Esophagus (tissue), 2 donors: ENCODE data around the gene MAPKAP1. TPM values are rescaled to one million over a fixed set of nuclear protein-coding genes. Genes with fewer than 3 reads are reported as not detected.

ENCODE experiments used
- H3K27ac ChIP-seq, 2 donors: one replicate each; pipeline ENCODE4 v1.5.1; 2013; ENCODE audit warnings: low read depth in 2 of 2, mild to moderate bottlenecking in 2 of 2, inconsistent platforms in 1 of 2, low read length in 1 of 2, moderate library complexity in 1 of 2
- H3K27me3 ChIP-seq, 2 donors: one replicate each; pipeline ENCODE4 v1.6.1; 2013; ENCODE audit warnings: low read length in 2 of 2, control low read depth in 1 of 2, mild to moderate bottlenecking in 1 of 2; ENCODE audit not compliant: insufficient read depth in 2 of 2, control insufficient read depth in 1 of 2
- H3K36me3 ChIP-seq, 2 donors: one replicate each; pipeline ENCODE4 v1.6.1; 2013; ENCODE audit warnings: low read length in 1 of 2; ENCODE audit not compliant: control insufficient read depth in 2 of 2, insufficient read depth in 2 of 2
- H3K4me1 ChIP-seq, 2 donors: one replicate each; pipeline ENCODE4 v1.6.1; 2013; ENCODE audit warnings: low read length in 1 of 2; ENCODE audit not compliant: control insufficient read depth in 2 of 2, insufficient read depth in 2 of 2
- H3K4me3 ChIP-seq, 2 donors: one replicate each; pipeline ENCODE4 v1.5.1; 2013; ENCODE audit warnings: low read length in 2 of 2, mild to moderate bottlenecking in 2 of 2, low read depth in 1 of 2, moderate library complexity in 1 of 2
- H3K9me3 ChIP-seq, 2 donors: one replicate each; pipeline ENCODE4 v1.6.1; 2013; ENCODE audit warnings: mild to moderate bottlenecking in 2 of 2, low read depth in 1 of 2, low read length in 1 of 2, moderate library complexity in 1 of 2; ENCODE audit not compliant: control insufficient read depth in 2 of 2, insufficient read depth in 1 of 2
- WGBS, 2 donors: extraction: QIAGEN DNeasy Blood & Tissue Kit; methylation state at CpG; one replicate each; pipeline ENCODE4 v1.1.7; 2013; 5-methylcytosine and 5-hydroxymethylcytosine counted together
- polyA plus RNA-seq, 2 donors: library from polyadenylated mRNA; stranded (reverse); fragments of 200-250 nt; gene quantifications; one replicate each; pipeline ENCODE4 v1.2.3, GENCODE V29; 2013
- donor health status: healthy with polysubstance abuse.
- donor health status: Bipolar disorder and iron deficiency.

The MAPKAP1 gene
- polyA plus RNA-seq, 2 donors = 41.4 to 49.4 TPM

DNA sequence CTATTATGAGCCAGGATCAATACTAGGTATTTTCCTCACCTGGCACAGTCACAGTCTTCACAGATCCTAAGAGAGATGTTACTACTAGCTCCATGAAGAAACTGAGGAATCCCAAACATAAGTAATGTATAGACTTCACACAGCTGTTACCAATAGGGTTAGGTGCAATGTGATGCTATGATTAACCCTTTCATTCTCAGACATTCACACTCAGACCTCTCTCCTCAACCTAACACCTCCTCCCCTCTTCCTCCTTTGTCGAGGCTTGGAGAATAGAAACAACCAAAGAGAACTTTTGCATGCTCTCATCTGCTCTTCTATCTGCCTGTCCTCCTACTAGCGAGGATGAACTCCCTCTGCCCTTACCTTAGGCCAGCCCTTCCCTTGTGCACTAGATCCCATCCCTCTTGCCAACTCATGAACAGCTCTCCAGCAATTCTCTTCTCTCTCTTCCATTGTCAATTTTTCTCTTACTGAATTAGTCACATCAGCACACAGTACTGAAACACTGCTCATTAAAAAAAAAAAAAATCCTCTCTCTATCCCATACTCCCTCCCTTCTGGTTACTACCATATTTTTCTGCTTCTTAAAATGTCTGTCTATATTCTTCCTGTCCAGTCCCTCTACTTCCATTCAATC, 47.7 kb downstream of the MAPKAP1 start:
- WGBS, 2 donors = 76 to 79% methylated on average over 2 of the region's 2 CpGs
- no peak overlapping the region for H3K27ac ChIP-seq
- no peaks in the 10 kb centered on the region for H3K27me3 ChIP-seq
- H3K4me1 ChIP-seq = no peaks in the 10 kb centered on the region
- H3K4me3 ChIP-seq = no peak overlapping the region
- H3K36me3 ChIP-seq = peaks cover 0 to 5% of the 10 kb centered on the region in 2 donors
- no peaks in the 10 kb centered on the region for H3K9me3 ChIP-seq

DNA sequence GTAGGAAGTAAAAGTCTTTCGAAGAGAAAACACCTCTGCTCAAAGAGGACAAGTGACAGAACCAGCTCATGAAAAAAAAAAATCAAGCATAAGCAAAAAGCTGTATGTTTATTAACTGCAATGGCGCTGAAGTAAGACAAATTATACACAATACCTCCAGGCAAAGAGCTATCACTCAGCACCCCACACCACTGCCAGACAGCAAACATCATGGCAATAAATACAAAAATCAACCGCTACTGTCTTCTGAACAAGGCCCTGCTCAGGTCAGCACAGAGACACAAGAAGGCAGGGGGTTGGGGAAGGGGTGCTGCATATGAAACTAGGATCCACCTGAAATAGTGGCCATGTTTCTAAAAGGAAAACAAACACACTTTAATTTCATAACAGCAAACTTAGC, 50.4 kb downstream of the MAPKAP1 start:
- Histone ChIP-seq H3K9me3 (no peaks in the 10 kb centered on the region), H3K36me3 (peaks cover 0 to 5% of the 10 kb centered on the region in 2 donors), H3K4me1 (no peaks in the 10 kb centered on the region), H3K27me3 (no peaks in the 10 kb centered on the region), H3K27ac (no peak overlapping the region), H3K4me3 (no peak overlapping the region)
- 83 to 85% methylated on average over 3 of the region's 3 CpGs for WGBS, 2 donors

DNA sequence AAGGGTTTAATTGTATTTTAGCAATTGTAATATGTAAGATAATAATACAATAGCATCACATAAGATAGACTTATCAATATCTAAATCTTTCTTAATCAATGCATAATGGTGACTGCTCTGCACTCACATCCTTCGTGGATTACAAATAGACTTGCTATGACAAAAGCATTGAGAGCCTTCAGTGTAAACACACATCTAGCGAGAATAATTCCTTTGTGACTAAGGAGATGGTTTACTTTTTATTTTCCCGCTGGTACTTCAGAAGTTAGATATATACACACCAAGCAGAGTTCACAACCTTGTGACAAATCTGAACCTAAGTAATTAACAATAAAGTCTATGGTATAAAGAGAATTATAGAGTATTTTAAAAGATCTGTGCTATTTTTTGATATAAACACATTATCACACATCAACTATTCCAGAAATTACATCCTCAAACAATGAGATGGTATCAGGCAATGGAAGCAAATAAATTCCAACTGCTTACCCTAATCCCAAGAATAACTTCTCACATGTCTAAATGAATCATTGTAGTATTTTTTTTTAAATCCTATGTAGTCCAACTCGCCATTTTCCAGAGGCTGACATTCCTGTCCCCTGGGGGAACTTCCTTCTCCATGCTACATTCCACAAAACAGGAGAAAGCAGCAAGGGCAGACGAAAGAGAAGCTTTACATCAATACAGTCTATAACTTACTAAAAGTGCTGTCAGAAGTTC, 51.2 kb downstream of the MAPKAP1 start:
- Histone ChIP-seq H3K36me3 (peaks cover 0 to 5% of the 10 kb centered on the region in 2 donors), H3K27me3 (no peaks in the 10 kb centered on the region), H3K4me3 (no peak overlapping the region), H3K27ac (no peak overlapping the region), H3K4me1 (no peaks in the 10 kb centered on the region), H3K9me3 (no peaks in the 10 kb centered on the region)
- WGBS, 2 donors = 70 to 74% methylated on average over 5 of the region's 5 CpGs

DNA sequence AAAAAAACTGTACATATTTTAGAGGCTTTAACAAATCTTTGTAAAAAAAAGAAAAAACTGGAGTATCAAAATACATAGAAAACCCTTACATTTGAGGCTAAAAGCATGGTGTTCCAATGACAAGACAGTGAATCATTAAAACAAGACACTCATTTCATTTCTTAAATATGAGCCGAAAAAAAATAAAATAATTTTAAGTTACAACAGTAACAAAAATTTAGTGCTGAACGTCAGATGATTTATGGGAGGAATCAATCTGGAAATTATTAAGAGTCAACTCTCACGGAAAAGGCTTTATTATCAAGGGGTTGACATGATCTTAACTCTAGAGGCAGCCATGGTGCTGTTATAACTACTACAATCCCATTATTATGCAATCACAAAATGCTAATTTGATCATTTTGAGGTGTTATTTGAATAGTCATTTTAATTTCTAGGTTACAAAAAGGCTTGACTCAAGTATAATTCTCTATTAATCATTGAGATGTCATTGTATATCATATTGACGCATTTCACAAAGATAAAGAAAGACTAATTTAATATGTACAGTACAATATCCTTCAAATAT, 51.9 kb downstream of the MAPKAP1 start:
- Histone ChIP-seq H3K9me3 (no peaks in the 10 kb centered on the region), H3K27me3 (no peaks in the 10 kb centered on the region), H3K4me3 (no peak overlapping the region), H3K36me3 (peaks cover 0 to 5% of the 10 kb centered on the region in 2 donors), H3K4me1 (no peaks in the 10 kb centered on the region), H3K27ac (no peak overlapping the region)
- WGBS, 2 donors = 95 to 96% methylated on average over 4 of the region's 4 CpGs

DNA sequence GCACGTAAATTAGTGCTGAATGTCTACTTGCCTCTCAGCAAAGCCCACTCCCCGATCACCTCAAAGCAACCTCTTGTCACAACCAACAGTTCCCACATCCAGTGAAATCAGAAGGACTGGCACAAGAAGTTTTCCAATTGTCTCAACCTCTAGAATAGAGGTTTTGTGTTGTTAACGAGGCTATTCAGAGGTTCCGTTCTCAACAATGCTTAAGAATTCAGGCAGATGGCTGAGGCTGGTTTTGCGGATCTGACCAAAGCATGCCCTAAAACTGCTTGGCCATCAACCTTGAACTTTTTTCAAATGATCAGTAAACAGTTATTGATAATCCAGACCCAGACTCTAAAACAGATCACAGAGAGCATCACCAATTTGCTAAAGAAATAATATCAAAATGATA, 52.9 kb downstream of the MAPKAP1 start:
- no peaks in the 10 kb centered on the region for H3K4me1 ChIP-seq
- H3K27me3 ChIP-seq = no peaks in the 10 kb centered on the region
- H3K9me3 ChIP-seq = no peaks in the 10 kb centered on the region
- H3K27ac ChIP-seq = no peak overlapping the region
- H3K36me3 ChIP-seq = peaks cover 0 to 5% of the 10 kb centered on the region in 2 donors
- H3K4me3 ChIP-seq = no peak overlapping the region
- WGBS, 2 donors = 74 to 80% methylated on average over 5 of the region's 5 CpGs

DNA sequence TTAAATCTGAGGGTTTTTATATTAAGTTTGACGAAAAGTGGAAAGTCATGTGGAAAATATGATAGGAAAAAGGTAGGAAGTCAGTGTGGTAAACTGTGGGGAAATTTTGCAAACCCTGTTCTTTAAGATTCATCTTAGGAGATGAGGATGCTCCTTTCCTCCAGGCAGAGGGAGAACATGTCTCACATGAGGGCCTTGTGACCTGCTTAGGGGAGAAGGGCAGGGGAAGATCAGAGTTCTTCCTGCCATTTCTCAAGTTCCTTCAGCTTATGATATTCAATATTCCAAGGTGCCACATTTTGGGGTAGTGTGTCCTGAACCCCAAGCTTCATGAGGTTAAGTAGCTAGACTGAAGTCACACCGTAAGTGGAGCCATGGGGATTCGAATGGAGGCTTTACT, 53.7 kb downstream of the MAPKAP1 start:
- Histone ChIP-seq H3K36me3 (peaks cover 0 to 5% of the 10 kb centered on the region in 2 donors), H3K4me1 (no peaks in the 10 kb centered on the region), H3K9me3 (no peaks in the 10 kb centered on the region), H3K27me3 (no peaks in the 10 kb centered on the region), H3K27ac (no peak overlapping the region), H3K4me3 (no peak overlapping the region)
- 94% methylated on average over 3 of the region's 3 CpGs for WGBS, 2 donors

DNA sequence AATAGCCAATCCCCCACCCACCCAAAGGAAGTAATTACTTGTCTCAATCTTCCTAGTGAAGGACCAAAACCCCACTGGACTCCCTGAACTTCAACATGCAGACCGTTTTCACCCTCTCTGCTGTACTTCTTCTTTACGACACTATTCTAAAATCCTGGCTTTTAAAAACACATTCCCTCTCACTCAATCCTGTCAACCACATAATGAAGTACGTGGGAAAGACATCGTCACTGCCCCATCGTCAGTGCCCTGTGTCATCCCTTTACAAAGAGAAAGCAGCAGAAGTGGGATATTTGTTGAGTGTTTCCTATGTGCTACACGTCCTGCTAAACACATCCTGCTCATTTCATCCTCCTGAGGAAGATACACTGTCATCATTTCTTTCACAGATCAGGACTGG, 54.2 kb downstream of the MAPKAP1 start:
- Histone ChIP-seq H3K27ac (no peak overlapping the region), H3K36me3 (peaks cover 0 to 3% of the 10 kb centered on the region in 2 donors), H3K4me3 (no peak overlapping the region), H3K9me3 (no peaks in the 10 kb centered on the region), H3K27me3 (no peaks in the 10 kb centered on the region), H3K4me1 (no peaks in the 10 kb centered on the region)
- 80 to 85% methylated on average over 6 of the region's 6 CpGs for WGBS, 2 donors

DNA sequence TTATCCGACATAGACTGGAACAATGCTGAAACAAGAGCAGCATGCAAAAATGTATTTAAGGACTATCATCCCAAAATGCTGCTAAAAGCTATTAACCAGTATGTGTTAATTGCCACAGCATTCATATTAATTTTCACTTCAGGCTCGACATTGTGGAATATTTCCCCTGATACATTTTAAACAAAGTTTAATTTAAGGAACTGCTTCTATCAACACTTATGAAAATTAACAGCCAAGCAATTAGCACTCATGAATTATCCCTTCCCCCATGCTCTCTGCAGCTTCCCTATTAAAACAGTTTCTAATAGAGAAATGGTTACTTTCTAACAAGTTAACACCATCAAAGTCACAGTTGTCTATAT, 54.8 kb downstream of the MAPKAP1 start:
- H3K9me3 ChIP-seq = no peaks in the 10 kb centered on the region
- H3K4me3 ChIP-seq = no peak overlapping the region
- H3K27ac ChIP-seq = no peak overlapping the region
- H3K27me3 ChIP-seq = no peaks in the 10 kb centered on the region
- H3K4me1 ChIP-seq = no peaks in the 10 kb centered on the region
- WGBS, 2 donors = 66 to 71% methylated on average over 2 of the region's 2 CpGs
- H3K36me3 ChIP-seq = peaks cover 0 to 4% of the 10 kb centered on the region in 2 donors

DNA sequence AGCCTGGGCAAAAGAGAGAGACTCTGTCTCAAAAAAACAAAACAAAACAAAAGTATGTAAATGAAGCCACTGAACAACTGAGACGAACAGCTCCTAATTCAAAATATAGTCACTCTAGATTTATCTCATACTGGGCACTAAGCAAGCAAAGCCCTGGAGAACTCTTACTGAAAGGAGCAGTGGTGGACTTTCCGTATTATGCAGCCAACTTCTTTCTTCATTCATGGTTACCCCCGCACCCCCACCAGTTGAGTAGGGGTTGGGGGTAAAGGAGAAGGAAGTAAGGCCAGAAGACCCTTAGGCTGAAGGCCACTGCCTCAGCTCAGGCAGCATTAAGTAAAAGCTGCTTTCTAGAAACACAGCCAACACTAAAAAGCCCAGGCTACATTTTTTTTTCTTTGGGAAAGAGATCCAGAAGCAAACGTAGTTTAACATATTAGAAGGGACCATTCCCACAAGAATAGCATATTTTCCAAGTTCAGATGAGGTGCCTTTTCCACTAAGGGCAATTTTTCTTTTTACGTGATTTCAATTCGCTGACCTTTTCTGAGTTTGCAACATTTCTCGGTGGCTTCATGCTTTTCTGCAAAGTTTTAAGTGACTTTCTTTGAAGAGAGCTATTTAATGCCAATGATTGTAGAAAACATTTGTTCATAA, 55.3 kb downstream of the MAPKAP1 start:
- H3K4me1 ChIP-seq = no peaks in the 10 kb centered on the region
- H3K9me3 ChIP-seq = no peaks in the 10 kb centered on the region
- peaks cover 0 to 4% of the 10 kb centered on the region in 2 donors for H3K36me3 ChIP-seq
- no peaks in the 10 kb centered on the region for H3K27me3 ChIP-seq
- WGBS, 2 donors = 75 to 79% methylated on average over 7 of the region's 7 CpGs
- H3K4me3 ChIP-seq = no peak overlapping the region
- no peak overlapping the region for H3K27ac ChIP-seq
